Measurements from ENCODE around the gene TNXB.
"Not testable (repeated sequence)": the region's sequence is repeated elsewhere in the genome, so short reads cannot be mapped to it uniquely, and the experiment has no call there.

Gene TNXB

DNA sequence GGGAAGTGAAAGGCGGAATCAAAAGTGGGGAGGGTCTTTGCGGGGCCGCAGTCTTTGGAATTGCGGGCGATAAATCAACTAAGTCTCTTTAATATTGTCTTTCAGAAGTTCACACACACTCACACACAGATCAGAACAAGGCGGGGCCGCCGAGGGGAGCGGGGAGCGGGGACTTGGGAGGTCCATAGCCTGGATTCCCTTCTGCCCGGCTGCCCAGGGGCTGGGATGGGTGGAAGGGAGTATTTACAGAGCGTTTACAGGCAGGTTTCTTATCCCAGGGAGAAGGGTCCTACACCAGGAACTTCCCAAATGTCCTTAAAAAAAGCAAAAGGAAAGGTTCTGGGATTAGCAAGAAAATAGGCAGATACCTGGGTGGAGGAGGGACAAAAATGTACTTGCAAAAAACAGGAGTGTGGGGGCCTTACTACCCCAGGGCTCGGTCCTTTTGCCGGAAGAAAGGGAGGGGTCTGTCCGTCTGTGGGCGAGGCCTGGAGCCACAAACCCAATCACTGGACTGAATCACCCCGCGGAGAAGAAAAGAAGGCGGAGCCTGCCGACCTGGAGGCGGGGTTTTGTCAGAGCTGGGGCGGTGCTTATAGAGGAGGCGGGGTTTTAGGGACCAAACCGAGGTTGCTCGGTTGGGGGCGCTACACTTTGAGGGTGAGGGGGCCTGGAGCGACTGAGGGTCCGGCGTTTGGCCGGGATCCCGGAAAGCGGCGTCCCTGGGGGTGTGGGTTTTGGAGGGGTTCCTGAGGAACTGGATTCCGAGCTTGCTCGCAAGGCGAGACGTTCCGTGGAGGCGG, 39.4 kb upstream of the TNXB start:
- WGBS (ENCODE audit: insufficient coverage) = 4% methylated on average over 22 of the region's 39 CpGs
- POLR2A ChIA-PET = interaction anchor here (0.7 kb wide), 2 partner anchors 8 to 29 kb away, joined by 3 read pairs; no protein-coding TSS in a partner anchor

DNA sequence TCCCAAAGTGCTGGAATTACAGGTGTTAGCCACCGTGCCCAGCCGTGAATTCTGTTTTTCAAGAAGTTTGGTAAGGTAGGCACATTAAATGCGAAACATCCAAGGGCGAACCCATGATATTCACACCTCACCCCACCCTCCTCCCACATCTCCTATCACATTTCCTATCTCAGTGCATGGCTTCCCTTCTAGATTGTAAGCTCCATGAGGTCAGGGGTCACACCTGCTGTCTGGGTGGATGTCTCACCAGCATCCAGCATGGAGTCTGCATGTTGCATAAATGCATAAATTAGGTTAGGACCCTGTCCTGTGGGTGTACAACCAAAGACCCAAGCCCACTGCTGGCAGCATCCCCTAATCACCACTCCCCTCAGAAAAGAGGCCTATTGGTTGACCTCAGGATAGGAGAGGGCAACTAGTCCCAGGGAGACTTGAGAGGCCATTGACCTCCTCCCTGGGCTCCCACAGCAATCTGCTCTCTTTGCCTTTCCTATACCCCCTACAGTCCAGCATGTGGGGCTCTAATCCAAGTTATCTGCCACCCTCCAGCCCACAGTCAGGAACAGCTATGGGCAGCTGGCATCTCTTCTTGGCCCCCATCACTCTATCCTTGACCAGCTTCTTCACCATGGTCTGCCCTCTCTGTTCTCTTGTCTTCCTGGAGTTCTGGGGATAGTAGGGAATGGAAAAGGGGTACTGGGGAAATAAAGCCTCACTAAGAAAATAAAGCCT, 38.4 kb upstream of the TNXB start:
- DNase-seq = peak in 2 of 3 donors; percentile 29 to 34
- Histone ChIP-seq H3K27ac (ENCODE audit: insufficient read depth in 1 of 2, low read depth in 1 of 2, low read length in 2 of 2, poor library complexity in 1 of 2, severe bottlenecking in 2 of 2) (no peak overlapping the region), H3K36me3 (ENCODE audit: control insufficient read depth in 4 of 4, insufficient read depth in 4 of 4, low read length in 3 of 4) (no peaks in the 10 kb centered on the region), H3K4me1 (ENCODE audit: control extremely low read depth in 1 of 4, control insufficient read depth in 4 of 4, insufficient read depth in 4 of 4, low read length in 3 of 4) (peaks cover 0 to 33% (median 15%) of the 10 kb centered on the region in 4 experiments), H3K4me3 (ENCODE audit: control insufficient read depth in 1 of 7, extremely low read depth in 1 of 7, insufficient read depth in 4 of 7, low read depth in 2 of 7, low read length in 6 of 7) (peak overlapping the region in 4 of 7 experiments; percentile 70 to 81 (median 76)), H3K27me3 (replicated peaks in 2 of 5; ENCODE audit: control insufficient read depth in 4 of 5, insufficient read depth in 5 of 5, low read length in 4 of 5) (peaks cover 6 to 32% (median 25%) of the 10 kb centered on the region in 5 experiments), H3K9me3 (ENCODE audit: control extremely low read depth in 1 of 5, control insufficient read depth in 4 of 5, insufficient read depth in 2 of 5, low read depth in 1 of 5, low read length in 4 of 5) (no peaks in the 10 kb centered on the region)
- ChIA-PET POLR2A (interaction anchor here (0.7 kb wide), 1 partner anchor 9 kb away, joined by 3 read pairs; no protein-coding TSS in a partner anchor), CTCF (interaction anchor here (0.7 to 2.0 kb wide), 7 partner anchors 9 to 50 kb away, joined by 3 to 9 read pairs (median 4); partner anchors contain the start of gene FKBPL)
- WGBS (ENCODE audit: insufficient coverage) = no CpG with 5 or more reads among the region's 4 CpGs

More for the DNA sequence above, 39.4 kb upstream of the TNXB start:
- CTCF ChIA-PET = interaction anchor here (0.7 to 2.0 kb wide), 9 partner anchors 10 to 49 kb away, joined by 3 to 9 read pairs (median 3); partner anchors contain the start of gene FKBPL
- Histone ChIP-seq H3K4me1 (ENCODE audit: control extremely low read depth in 1 of 4, control insufficient read depth in 4 of 4, insufficient read depth in 4 of 4, low read length in 3 of 4) (peaks cover 0 to 42% (median 22%) of the 10 kb centered on the region in 4 experiments), H3K4me3 (ENCODE audit: control insufficient read depth in 1 of 7, extremely low read depth in 1 of 7, insufficient read depth in 4 of 7, low read depth in 2 of 7, low read length in 6 of 7) (peak overlapping the region; percentile 35 to 81 (median 70)), H3K27ac (ENCODE audit: insufficient read depth in 1 of 2, low read depth in 1 of 2, low read length in 2 of 2, poor library complexity in 1 of 2, severe bottlenecking in 2 of 2) (no peak overlapping the region), H3K27me3 (replicated peaks in 2 of 5; ENCODE audit: control insufficient read depth in 4 of 5, insufficient read depth in 5 of 5, low read length in 4 of 5) (peaks cover 6 to 32% (median 25%) of the 10 kb centered on the region in 5 experiments), H3K9me3 (ENCODE audit: control extremely low read depth in 1 of 5, control insufficient read depth in 4 of 5, insufficient read depth in 2 of 5, low read depth in 1 of 5, low read length in 4 of 5) (no peaks in the 10 kb centered on the region), H3K36me3 (ENCODE audit: control insufficient read depth in 4 of 4, insufficient read depth in 4 of 4, low read length in 3 of 4) (no peaks in the 10 kb centered on the region)
- DNase-seq = peak; percentile 84 to 90 (median 90)

DNA sequence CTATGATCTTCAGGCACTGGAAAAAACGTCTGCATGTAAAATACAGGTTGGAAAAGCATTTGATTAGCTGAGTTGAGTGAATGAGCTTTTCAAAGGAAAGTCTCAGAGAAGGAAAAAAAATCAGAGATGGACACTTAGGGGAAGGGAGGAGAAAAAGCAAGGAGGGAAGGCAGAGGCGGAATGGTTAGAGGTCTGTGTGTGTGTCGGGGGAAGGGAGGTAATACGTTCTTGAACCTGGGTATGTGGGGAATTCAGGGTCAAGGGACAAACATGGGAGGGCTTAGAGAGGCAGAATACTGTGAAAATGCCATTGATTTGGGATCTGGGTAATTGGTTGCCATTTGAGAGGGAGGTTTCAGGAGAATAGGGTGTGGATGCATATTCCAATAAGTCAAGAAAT, 37.5 kb upstream of the TNXB start:
- POLR2A ChIA-PET = interaction anchor here (0.6 kb wide), 1 partner anchor 564 kb away, joined by 3 read pairs; no protein-coding TSS in a partner anchor
- WGBS (ENCODE audit: insufficient coverage) = 75% methylated on average over 4 of the region's 4 CpGs
- no peak overlapping the region for H3K27ac ChIP-seq (ENCODE audit: insufficient read depth in 1 of 2, low read depth in 1 of 2, low read length in 2 of 2, poor library complexity in 1 of 2, severe bottlenecking in 2 of 2)
- CTCF ChIA-PET = interaction anchor here (0.9 to 1.6 kb wide), 2 partner anchors 10 to 17 kb away, joined by 4 read pairs; partner anchors contain the start of gene FKBPL
- peaks cover 6 to 32% (median 24%) of the 10 kb centered on the region in 5 experiments for H3K27me3 ChIP-seq (replicated peaks in 2 of 5; ENCODE audit: control insufficient read depth in 4 of 5, insufficient read depth in 5 of 5, low read length in 4 of 5)
- no peak for DNase-seq
- no peaks in the 10 kb centered on the region for H3K9me3 ChIP-seq (ENCODE audit: control extremely low read depth in 1 of 5, control insufficient read depth in 4 of 5, insufficient read depth in 2 of 5, low read depth in 1 of 5, low read length in 4 of 5)
- peaks cover 0 to 25% (median 10%) of the 10 kb centered on the region in 4 experiments for H3K4me1 ChIP-seq (ENCODE audit: control extremely low read depth in 1 of 4, control insufficient read depth in 4 of 4, insufficient read depth in 4 of 4, low read length in 3 of 4)
- H3K4me3 ChIP-seq (ENCODE audit: control insufficient read depth in 1 of 7, extremely low read depth in 1 of 7, insufficient read depth in 4 of 7, low read depth in 2 of 7, low read length in 6 of 7) = no peak overlapping the region
- H3K36me3 ChIP-seq (ENCODE audit: control insufficient read depth in 4 of 4, insufficient read depth in 4 of 4, low read length in 3 of 4) = no peaks in the 10 kb centered on the region

DNA sequence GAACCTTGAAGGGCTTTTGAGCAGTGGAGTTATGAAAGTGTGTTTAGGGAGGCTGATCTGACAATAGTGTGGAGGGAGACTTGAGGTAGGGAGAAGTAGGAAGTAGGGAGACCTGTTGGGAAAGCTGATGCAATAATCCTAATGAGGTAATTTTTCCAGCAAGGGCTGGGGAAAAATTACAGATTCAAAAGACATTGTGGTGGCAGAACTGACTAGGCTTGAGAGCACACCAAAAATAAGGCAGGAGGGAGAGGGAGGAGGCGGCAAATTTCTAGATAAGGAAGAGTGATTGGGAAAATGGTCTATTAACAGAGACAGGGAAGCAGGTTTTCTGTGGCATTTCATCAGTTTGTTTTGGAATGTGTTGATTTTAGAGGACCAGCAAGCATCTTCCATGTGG, 37.1 kb upstream of the TNXB start:
- Histone ChIP-seq H3K4me1 (ENCODE audit: control extremely low read depth in 1 of 4, control insufficient read depth in 4 of 4, insufficient read depth in 4 of 4, low read length in 3 of 4) (peaks cover 0 to 21% (median 9%) of the 10 kb centered on the region in 4 experiments), H3K4me3 (ENCODE audit: control insufficient read depth in 1 of 7, extremely low read depth in 1 of 7, insufficient read depth in 4 of 7, low read depth in 2 of 7, low read length in 6 of 7) (no peak overlapping the region), H3K9me3 (ENCODE audit: control extremely low read depth in 1 of 5, control insufficient read depth in 4 of 5, insufficient read depth in 2 of 5, low read depth in 1 of 5, low read length in 4 of 5) (no peaks in the 10 kb centered on the region), H3K36me3 (ENCODE audit: control insufficient read depth in 4 of 4, insufficient read depth in 4 of 4, low read length in 3 of 4) (no peaks in the 10 kb centered on the region), H3K27me3 (replicated peaks in 2 of 5; ENCODE audit: control insufficient read depth in 4 of 5, insufficient read depth in 5 of 5, low read length in 4 of 5) (peaks cover 5 to 32% (median 22%) of the 10 kb centered on the region in 5 experiments), H3K27ac (ENCODE audit: insufficient read depth in 1 of 2, low read depth in 1 of 2, low read length in 2 of 2, poor library complexity in 1 of 2, severe bottlenecking in 2 of 2) (no peak overlapping the region)
- 100% methylated on average over 1 of the region's 1 CpG for WGBS (ENCODE audit: insufficient coverage)
- ChIA-PET POLR2A (interaction anchor here (0.6 kb wide), 1 partner anchor 564 kb away, joined by 3 read pairs; no protein-coding TSS in a partner anchor), CTCF (interaction anchor here (0.9 to 1.6 kb wide), 2 partner anchors 10 to 16 kb away, joined by 4 read pairs; partner anchors contain the start of gene FKBPL)
- DNase-seq = no peak

DNA sequence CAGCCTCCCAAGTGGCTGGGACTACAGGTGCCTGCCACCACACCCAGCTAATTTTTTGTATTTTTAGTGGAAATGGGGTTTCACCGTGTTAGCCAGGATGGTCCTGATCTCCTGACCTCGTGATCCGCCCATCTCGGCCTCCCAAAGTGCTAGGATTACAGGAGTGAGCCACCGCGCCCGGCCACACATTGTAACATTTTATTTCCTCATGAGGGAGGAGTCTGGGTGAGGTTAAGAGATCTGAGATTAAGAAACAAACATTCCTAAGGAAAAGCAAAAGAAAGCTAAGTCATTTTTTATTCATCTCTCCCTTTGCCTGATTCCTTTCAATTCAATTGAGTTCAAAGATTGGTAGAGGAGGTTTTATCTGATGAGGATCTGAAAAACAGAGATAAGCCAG, 35.1 kb upstream of the TNXB start:
- H3K36me3 ChIP-seq (ENCODE audit: control insufficient read depth in 4 of 4, insufficient read depth in 4 of 4, low read length in 3 of 4); H3K27ac ChIP-seq (ENCODE audit: insufficient read depth in 1 of 2, low read depth in 1 of 2, low read length in 2 of 2, poor library complexity in 1 of 2, severe bottlenecking in 2 of 2); H3K9me3 ChIP-seq (ENCODE audit: control extremely low read depth in 1 of 5, control insufficient read depth in 4 of 5, insufficient read depth in 2 of 5, low read depth in 1 of 5, low read length in 4 of 5); H3K4me3 ChIP-seq (ENCODE audit: control insufficient read depth in 1 of 7, extremely low read depth in 1 of 7, insufficient read depth in 4 of 7, low read depth in 2 of 7, low read length in 6 of 7); DNase-seq; POLR2A ChIA-PET: not testable (repeated sequence)
- CTCF ChIA-PET = interaction anchor here (1.0 to 2.1 kb wide), 3 partner anchors 13 to 51 kb away, joined by 4 to 8 read pairs (median 5); no protein-coding TSS in a partner anchor
- Histone ChIP-seq H3K27me3 (replicated peaks in 2 of 5; ENCODE audit: control insufficient read depth in 4 of 5, insufficient read depth in 5 of 5, low read length in 4 of 5) (peaks cover 2 to 20% (median 10%) of the 10 kb centered on the region in 5 experiments), H3K4me1 (ENCODE audit: control extremely low read depth in 1 of 4, control insufficient read depth in 4 of 4, insufficient read depth in 4 of 4, low read length in 3 of 4) (peaks cover 0 to 13% (median 8%) of the 10 kb centered on the region in 4 experiments)
- 92% methylated on average over 4 of the region's 7 CpGs for WGBS (ENCODE audit: insufficient coverage)

DNA sequence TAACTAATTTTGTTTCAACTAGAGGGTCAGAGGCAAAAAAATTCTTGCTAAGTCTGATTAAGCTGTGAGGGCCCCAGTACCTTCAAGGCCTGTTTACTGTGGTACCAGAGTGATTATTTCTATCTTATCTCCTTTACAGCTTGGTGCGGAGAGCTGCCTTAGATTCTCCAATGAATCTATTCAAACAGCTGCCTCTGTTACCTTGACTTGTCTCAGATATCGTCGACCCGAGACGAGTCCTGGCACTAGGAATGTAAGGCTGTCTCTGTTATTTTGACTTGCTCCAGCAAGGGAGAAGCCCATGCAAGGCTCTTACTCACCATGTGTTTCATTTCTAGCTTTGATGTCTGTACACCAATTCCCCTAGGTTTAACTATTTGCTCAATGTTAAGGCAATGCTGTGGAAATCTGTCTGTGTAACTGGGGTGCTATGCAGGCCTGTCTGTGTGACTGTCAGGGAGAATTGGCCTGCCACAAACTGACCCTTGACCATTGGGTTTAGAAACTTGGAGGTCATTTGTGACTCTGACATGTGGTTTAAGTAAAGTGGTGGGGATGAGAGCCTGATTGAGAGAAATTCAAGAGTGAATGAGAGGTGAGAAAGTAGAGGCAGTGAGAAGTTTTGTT, 31.4 kb upstream of the TNXB start:
- Histone ChIP-seq H3K36me3 (ENCODE audit: control insufficient read depth in 4 of 4, insufficient read depth in 4 of 4, low read length in 3 of 4) (no peaks in the 10 kb centered on the region), H3K4me3 (ENCODE audit: control insufficient read depth in 1 of 7, extremely low read depth in 1 of 7, insufficient read depth in 4 of 7, low read depth in 2 of 7, low read length in 6 of 7) (no peak overlapping the region), H3K27me3 (replicated peaks in 2 of 5; ENCODE audit: control insufficient read depth in 4 of 5, insufficient read depth in 5 of 5, low read length in 4 of 5) (no peaks in the 10 kb centered on the region), H3K4me1 (ENCODE audit: control extremely low read depth in 1 of 4, control insufficient read depth in 4 of 4, insufficient read depth in 4 of 4, low read length in 3 of 4) (no peaks in the 10 kb centered on the region), H3K9me3 (ENCODE audit: control extremely low read depth in 1 of 5, control insufficient read depth in 4 of 5, insufficient read depth in 2 of 5, low read depth in 1 of 5, low read length in 4 of 5) (no peaks in the 10 kb centered on the region), H3K27ac (ENCODE audit: insufficient read depth in 1 of 2, low read depth in 1 of 2, low read length in 2 of 2, poor library complexity in 1 of 2, severe bottlenecking in 2 of 2) (no peak overlapping the region)
- ChIA-PET POLR2A (no interaction called here), CTCF (interaction anchor here (0.6 kb wide), 1 partner anchor 798 kb away, joined by 3 read pairs; no protein-coding TSS in a partner anchor)
- no peak for DNase-seq
- 89% methylated on average over 5 of the region's 5 CpGs for WGBS (ENCODE audit: insufficient coverage)

Measured in common myeloid progenitor, CD34-positive (primary cell).